ENCODE results near the gene FAM120AOS.

FAM120AOS gene

GRCh38 chr9:93453047-93453914 is at the start of gene FAM120AOS:
Gene FAM120AOS, minus strand, starts transcription at chr9:93453581. Its CDS starts 872 bp downstream, at chr9:93452709.
- peak; percentile 95 to 97 for DNase-seq

GRCh38 chr9:93501406-93501805 is 48.0 kb upstream of the FAM120AOS start:
- no peak for DNase-seq

DNA sequence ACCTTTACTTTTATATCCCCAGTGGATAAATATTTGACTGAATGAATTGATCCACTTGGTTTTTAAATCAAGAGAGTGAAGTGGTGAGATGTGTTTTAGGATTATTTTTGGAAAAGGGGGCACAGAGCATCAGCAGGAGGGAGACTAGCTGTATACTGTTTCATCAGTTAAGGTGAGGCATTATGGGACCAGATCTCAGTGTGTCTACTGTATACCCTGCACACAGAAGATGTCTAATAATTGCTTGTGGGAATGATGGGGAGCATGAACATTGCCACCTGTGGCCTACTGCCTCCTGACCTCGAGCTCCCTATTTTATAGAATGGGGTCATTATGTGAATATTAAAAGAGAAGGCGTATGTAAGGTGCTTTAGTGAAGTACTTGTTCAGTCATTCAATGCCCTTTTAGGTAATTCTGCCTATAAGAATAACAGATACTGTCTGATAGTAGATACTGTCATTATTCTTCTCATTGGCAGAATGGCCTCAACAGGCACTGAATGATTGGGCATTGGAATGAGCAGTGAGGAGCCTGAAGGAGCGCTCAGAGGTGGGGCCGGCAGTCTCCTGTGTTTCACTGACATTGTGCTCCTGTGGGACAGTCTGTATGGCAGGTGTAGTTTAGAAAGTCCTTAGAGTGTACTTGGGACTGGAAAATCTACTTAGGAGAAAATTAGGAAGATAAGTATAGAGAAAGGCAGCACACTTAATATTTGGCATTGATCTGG is 47.4 kb upstream of the FAM120AOS start:
- no peak for DNase-seq

DNA sequence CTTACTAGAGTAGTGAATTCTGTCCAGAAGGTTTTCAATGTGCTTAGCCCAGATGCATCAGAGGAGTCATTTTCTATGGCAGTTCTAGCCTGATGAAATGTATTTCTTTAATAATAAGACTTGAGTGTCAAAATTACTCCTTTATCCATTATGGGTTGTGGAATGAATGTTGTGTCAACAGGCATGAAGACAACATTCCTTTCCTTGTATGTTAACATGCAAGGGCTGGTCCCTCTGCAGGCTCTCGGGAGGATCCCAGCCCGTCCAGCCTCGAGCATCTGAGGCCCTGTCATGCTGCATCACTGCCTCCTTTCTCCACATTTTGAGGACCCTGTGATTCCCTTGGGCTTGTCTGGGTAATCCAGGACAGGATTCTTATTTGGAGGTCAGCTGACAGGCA is 42.9 kb upstream of the FAM120AOS start:
- no peak for DNase-seq

DNA sequence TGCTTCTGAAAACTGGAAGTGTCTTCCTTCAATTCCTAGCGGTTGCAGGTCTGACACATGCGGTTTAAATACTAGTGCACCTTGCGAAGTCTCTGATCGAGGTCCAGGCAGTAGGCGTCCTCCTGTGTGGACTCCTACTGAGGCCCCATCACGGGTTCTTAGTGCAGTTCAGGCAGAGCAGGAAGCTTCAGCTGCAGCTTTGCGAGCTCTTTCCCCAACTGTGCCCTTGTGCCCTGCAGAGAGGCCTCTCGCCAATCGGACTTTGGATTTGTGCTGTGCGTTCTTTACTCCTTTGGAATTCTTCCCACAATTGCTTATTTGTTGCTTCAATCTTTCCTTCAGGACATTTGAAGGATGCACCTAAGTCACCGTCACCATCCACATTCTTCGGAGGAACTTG is 40.6 kb upstream of the FAM120AOS start:
- DNase-seq, result no peak

- no peak for DNase-seq
These were observed 38.9 kb upstream of the FAM120AOS start for GRCh38 chr9:93492327-93492726.

DNA sequence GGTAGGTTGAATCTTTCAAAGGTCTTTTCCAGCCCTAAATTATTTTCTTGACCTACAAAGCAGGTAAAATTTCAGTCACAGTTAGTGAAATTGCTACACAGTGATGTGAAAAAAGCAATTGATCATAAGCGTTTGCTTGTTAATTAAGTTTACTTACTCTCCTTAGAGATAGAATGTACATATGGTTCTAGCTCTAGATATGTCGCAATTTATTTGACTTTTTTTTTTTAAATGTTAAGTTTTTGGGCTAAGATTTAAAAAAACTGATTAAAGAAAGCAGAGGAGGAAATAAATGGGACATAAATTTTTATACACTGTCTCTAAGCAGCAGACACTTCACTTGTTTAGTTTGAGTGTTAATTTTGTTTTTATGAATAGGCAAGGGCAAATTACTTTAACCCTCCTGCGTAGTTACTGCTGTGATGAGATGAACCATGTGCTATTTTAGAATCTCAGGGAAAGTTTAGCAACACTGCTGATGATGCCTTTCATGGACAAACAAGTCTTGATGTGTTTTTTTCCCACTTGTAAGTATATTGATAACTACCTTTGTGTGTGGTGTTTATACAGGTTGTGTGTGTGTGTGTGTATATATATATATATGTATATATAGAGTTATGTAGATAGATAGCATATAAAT is 38.3 kb upstream of the FAM120AOS start:
- no peak for DNase-seq

DNA sequence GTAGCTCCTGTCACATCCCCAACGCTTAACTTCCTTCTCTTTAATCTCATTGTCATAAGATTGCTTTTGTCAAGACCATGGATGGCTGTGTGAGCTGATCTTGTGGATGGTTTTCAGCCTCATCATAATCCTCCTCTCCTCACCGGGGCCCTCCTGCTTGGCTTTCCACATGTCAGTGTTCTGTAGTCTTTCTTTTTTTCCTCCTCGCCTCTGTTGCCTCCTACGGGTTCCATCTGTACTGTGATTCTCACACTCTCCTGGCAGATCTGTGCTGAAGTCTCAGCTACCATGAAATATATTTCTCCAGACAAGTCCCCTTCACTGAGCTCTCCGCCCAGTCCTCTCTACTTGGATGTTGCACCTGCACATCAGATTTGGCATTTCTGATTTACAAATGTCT is 34.9 kb upstream of the FAM120AOS start:
- DNase-seq, result no peak

DNA sequence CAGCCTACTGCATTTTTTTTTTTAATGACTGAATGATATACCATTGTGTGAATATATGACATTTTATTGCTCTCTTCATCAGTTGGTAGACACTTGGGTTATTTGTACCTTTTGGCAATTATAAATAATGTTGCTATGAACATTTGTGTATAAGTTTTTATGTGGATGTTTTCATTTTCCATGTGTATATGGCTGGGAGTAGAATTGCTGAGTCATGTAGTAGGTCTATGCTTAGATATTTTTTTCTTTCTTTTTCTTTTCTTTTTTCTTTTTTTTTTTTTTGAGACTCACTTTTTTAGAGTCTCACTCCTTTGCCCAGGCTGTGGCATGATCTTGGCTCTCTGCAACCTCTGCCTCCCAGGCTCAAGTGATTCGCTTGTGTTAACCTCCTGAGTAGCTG is 32.9 kb upstream of the FAM120AOS start:
- DNase-seq, result no peak

DNA sequence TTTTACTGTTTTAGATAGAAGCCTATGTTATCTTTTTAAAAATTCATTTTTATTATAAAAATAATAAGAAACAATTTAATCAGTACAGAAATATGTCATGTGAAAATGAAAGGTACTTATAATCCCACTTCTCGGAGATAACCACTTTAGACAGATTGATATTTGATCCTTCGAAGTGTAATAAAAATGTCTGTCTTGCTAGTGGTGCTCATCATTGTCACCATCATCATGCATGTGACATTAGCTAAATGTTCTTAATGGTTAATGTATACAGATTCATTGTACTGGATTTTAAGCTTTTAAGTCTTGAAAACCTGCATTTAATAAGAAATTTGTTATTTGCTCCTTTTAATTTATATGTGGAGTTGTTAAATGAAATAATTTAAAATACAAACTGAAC is 30.1 kb upstream of the FAM120AOS start:
- no peak for DNase-seq

GRCh38 chr9:93480728-93481324 is 27.4 kb upstream of the FAM120AOS start:
- DNase-seq, result no peak

GRCh38 chr9:93480262-93480661 is 26.9 kb upstream of the FAM120AOS start:
- DNase-seq, result no peak

DNA sequence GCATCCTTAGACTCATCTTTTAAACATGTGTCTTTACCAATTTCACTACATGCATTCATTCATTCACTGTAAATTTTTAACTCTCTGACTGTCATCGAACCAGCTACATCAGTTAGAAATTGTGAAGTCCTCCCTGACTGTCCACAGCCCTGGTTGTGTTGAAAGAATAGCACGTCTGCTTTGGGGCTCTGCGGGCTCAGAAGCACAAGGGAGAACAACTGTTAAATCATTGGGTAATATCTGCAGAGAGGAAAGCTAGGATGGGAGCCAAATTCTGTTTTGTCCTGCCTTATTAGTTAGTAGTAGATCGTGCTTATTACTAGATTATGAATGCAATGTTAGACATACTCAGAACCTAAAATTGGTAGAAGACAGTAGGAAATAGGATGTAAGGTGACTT is 26.3 kb upstream of the FAM120AOS start:
- no peak for DNase-seq

GRCh38 chr9:93477397-93477796 is 24.0 kb upstream of the FAM120AOS start:
- no peak for DNase-seq

- no peak for DNase-seq
These were observed 23.5 kb upstream of the FAM120AOS start for GRCh38 chr9:93476924-93477323.

GRCh38 chr9:93475856-93476255 is 22.5 kb upstream of the FAM120AOS start:
- no peak for DNase-seq

DNA sequence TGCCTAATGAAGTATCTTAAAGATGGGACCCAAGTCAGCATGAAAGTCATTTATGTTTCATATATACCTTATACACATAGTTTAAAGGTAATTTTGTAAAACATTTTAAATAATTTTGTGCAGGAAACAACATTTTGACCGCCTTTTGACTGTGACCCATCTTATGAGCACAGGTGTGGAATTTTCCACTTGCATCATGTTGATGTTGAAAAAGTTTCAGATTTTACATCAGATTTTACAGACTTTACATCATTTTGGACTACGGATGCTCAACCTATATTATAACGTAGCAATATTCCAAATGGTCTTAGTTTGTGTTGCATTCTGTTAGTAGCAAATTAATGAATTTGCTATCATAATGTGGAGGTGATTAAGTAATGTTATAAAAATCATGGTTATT is 21.7 kb upstream of the FAM120AOS start:
- DNase-seq, result no peak

GRCh38 chr9:93473411-93473810 is 20.0 kb upstream of the FAM120AOS start:
- DNase-seq, result no peak

DNA sequence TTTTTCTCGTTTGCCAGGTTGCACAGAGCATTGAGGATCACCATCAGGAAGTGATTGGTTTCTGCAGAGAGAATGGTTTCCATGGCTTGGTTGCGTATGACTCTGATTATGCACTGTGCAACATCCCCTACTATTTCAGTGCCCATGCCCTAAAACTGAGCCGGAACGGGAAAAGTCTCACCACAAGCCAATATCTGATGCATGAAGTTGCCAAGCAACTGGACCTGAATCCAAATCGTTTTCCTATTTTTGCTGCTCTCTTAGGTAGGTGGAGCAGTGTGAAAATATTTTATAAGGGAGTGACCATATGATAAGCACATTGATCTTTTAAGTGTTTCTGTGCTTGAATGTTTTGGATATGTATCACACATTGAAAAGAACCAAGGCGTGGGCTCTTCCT is 17.7 kb upstream of the FAM120AOS start:
- DNase-seq, result no peak

DNA sequence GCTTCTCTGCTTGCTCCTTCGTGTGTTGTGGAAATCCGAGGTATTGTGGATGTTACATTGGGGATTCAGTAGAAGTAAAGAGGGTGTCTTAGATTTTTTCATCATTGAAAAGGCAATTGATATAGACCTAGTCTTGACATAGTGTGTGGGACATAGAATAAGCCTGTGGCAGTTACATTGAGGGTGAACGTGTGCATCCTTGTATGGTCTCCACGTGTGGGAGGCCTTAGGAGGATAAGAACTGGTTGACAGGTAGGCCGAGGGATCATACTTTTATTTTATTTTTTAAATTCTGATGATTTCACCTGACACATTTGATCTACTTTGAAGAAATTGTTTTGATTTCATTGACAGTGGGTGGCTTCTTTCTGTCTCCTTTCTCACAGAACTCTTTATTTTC is 17.0 kb upstream of the FAM120AOS start:
- DNase-seq, result no peak

GRCh38 chr9:93468763-93469456 is 15.5 kb upstream of the FAM120AOS start:
- no peak for DNase-seq

DNA sequence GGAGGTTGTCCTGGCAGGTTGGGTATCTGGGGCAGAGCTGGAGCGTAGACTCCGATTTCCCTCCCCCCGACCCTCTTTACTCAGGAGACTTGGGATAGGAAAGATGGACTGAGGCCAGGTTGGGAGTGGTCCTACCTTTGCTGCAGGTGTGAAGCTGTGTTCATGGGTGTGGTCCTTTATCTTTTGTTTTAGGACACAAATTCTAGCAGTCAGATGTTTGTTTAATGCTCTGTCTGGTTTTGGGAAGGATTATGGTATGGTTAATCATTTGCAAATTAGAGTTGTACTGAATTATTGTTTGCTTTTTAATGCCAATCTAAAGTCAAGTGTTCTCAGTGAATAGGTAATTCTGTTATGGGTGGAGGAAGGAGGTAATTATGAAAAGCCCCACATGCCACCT is 14.1 kb upstream of the FAM120AOS start:
- no peak for DNase-seq

DNA sequence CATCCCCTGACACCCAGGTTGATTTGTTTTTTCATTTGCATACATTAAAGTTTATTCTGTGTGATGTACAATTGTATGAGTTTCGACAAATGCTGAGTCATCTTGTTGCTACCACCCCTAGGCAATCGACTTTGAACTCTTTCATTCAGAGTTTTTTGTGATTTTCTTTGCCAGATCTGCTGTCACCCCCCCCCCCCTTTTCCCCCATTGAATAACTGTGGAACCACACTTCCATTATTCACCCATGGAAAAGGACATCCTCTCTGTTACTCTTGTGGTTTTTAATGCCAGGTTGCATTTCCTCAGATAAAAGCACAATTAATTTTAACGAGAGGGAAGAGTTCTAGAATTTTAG is 13.7 kb upstream of the FAM120AOS start:
- DNase-seq, result no peak

Measured in Kasumi-1 (cell line).